Neural progenitor cell (in vitro differentiated cells): ENCODE data around the gene LINGO3. TPM values are rescaled to one million over a fixed set of nuclear protein-coding genes. Genes with fewer than 3 reads are reported as not detected.
A peak's percentile ranks its signal among the peaks of the same experiment; 100 is the strongest.

Experiments
- DNase-seq: peaks from one replicate; pipeline ENCODE4 v3.0.0-alpha.2; 2016; ENCODE audit warnings: low spot score
- H2AFZ ChIP-seq: fragments of 200-600 bp; sonication (generic); replicated peaks from 2 replicates; pipeline ENCODE4 v1.6.1; 2016; ENCODE audit warnings: antibody characterized with exemption
- H3F3A ChIP-seq: fragments of 200-600 bp; sonication (generic); 2 replicates; pipeline ENCODE4 v1.6.1; 2016; ENCODE audit warnings: antibody characterized with exemption, low read depth
- H3K27ac ChIP-seq: fragments of 200-600 bp; sonication (generic); 2 replicates; pipeline ENCODE4 v1.5.1; 2016; ENCODE audit warnings: mild to moderate bottlenecking
- H3K27me3 ChIP-seq: fragments of 200-600 bp; sonication (generic); 2 replicates; pipeline ENCODE4 v1.6.1; 2016; ENCODE audit warnings: mild to moderate bottlenecking, moderate library complexity
- H3K36me3 ChIP-seq: fragments of 200-600 bp; sonication (generic); 2 replicates; pipeline ENCODE4 v1.5.1; 2016
- H3K4me1 ChIP-seq: fragments of 200-600 bp; sonication (generic); 2 replicates; pipeline ENCODE4 v1.6.1; 2016; ENCODE audit warnings: mixed run types
- H3K4me2 ChIP-seq: fragments of 200-600 bp; sonication (generic); 2 replicates; pipeline ENCODE4 v1.6.1; 2016
- H3K4me3 ChIP-seq: fragments of 200-600 bp; sonication (generic); 2 replicates; pipeline ENCODE4 v1.5.1; 2016
- H3K79me2 ChIP-seq: fragments of 200-600 bp; sonication (generic); 2 replicates; pipeline ENCODE4 v1.6.1; 2016; ENCODE audit warnings: low read depth
- H3K9ac ChIP-seq: fragments of 200-600 bp; sonication (generic); 2 replicates; pipeline ENCODE4 v1.6.1; 2016
- H3K9me3 ChIP-seq: fragments of 200-600 bp; sonication (generic); 2 replicates; pipeline ENCODE4 v1.5.1; 2016; ENCODE audit warnings: low read depth
- H4K20me1 ChIP-seq: fragments of 200-600 bp; sonication (generic); 2 replicates; pipeline ENCODE4 v1.6.1; 2016; ENCODE audit warnings: low read depth
- H3K27ac Mint-ChIP-seq: 3 replicates; pipeline ENCODE4 v1.8.0; 2021; ENCODE audit warnings: mixed read lengths
- H3K27me3 Mint-ChIP-seq: 2 replicates; pipeline ENCODE4 v1.8.0; 2022; ENCODE audit warnings: low read depth, mild to moderate bottlenecking, inconsistent platforms, moderate library complexity, mixed read lengths; ENCODE audit not compliant: insufficient read depth
- H3K36me3 Mint-ChIP-seq: 3 replicates; pipeline ENCODE4 v1.8.0; 2021; ENCODE audit warnings: mixed read lengths
- H3K4me1 Mint-ChIP-seq: 3 replicates; pipeline ENCODE4 v1.8.0; 2021; ENCODE audit warnings: mixed read lengths
- H3K4me3 Mint-ChIP-seq: 3 replicates; pipeline ENCODE4 v1.8.0; 2021; ENCODE audit warnings: mild to moderate bottlenecking, moderate library complexity, mixed read lengths
- H3K9me3 Mint-ChIP-seq: 3 replicates; pipeline ENCODE4 v1.8.0; 2020; ENCODE audit warnings: mixed read lengths
- CTCF ChIP-seq: fragments of 200-600 bp; sonication (generic); IDR thresholded peaks from 2 replicates; pipeline ENCODE4 v1.5.1; 2017; ENCODE audit warnings: antibody characterized with exemption, mild to moderate bottlenecking
- EZH2 ChIP-seq: fragments of 200-600 bp; sonication (generic); IDR thresholded peaks from 2 replicates; pipeline ENCODE4 v1.6.1; 2017; ENCODE audit warnings: antibody characterized with exemption, mild to moderate bottlenecking, moderate library complexity
- EZH2phosphoT487 ChIP-seq: fragments of 200-600 bp; sonication (generic); IDR thresholded peaks from 2 replicates; pipeline ENCODE4 v1.6.1; 2017; ENCODE audit warnings: antibody characterized with exemption
- total RNA-seq: library from RNA; depleted of rRNA; stranded (reverse); fragments of >200 nt; gene quantifications from 2 replicates; pipeline ENCODE4 v1.2.3, GENCODE V29; 2015; ENCODE audit warnings: low replicate concordance

The LINGO3 gene
- total RNA-seq, 1 donor from 2014 or later, result not detected

DNA sequence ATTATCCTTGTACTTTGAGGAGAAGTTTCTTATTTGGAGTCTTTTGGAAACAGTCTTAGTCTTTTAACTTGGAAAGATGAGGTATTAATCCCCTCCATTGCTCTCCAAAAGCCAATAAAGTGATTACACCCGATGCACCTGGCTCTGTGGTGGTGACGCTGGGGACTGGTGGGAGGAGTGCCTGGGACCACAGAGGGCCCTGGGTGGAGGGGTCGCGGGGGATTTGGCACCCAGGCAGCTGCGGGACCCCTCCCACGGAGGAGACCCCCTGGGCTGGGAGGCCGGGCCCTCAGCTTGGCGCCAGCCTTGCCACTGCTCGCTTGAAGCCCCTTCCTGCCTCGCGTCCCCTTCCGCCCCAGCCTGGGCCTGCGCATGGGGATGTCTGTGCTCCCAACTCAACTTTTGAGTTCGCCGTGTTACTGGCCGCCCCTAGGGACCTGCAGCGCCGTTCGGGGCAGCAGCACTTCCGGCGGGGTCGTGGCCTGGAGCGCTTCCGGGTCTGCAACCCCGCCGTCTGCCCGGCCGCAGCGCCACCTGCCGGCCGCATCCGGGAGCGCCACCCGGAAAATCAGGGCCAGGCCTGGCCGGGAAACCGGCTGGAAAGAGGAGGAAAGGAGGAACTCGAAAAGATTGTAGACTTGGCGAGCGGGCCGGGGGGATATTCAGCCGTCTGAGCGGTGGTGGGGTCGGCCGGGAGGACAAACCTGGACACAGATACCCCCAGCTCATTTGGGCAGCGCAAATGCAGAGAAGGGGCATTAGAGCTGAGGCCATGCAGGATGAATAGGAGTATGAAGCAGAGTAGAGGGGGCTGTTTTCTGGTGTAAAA, 34.4 kb downstream of the LINGO3 start:
- peaks cover 17% of the 10 kb centered on the region for H3K4me1 ChIP-seq
- no peaks in the 10 kb centered on the region for H3K36me3 ChIP-seq
- peak overlapping the region; percentile 87 for H3K4me2 ChIP-seq
- H3K27ac Mint-ChIP-seq, result peak overlapping the region; percentile 51
- H3K27me3 ChIP-seq, result no peaks in the 10 kb centered on the region
- H3K27ac ChIP-seq, result peak overlapping the region; percentile 74
- H3K4me3 ChIP-seq, result peak overlapping the region; percentile 33
- peak; percentile 95 for DNase-seq
- H3K4me3 Mint-ChIP-seq, result peak overlapping the region; percentile 35
- H3F3A ChIP-seq, result peaks cover 28% of the 10 kb centered on the region
- peaks cover 60% of the 10 kb centered on the region for H4K20me1 ChIP-seq
- no peak overlapping the region for H2AFZ ChIP-seq
- H3K36me3 Mint-ChIP-seq, result peaks cover 5% of the 10 kb centered on the region
- peaks cover 7% of the 10 kb centered on the region for H3K27me3 Mint-ChIP-seq
- TF ChIP-seq CTCF (peak; percentile 97), EZH2phosphoT487 (no peak), EZH2 (no peak)
- no peak overlapping the region for H3K9ac ChIP-seq
- H3K9me3 Mint-ChIP-seq, result peaks cover under 1% of the 10 kb centered on the region
- H3K79me2 ChIP-seq, result peaks cover 55% of the 10 kb centered on the region
- peaks cover 29% of the 10 kb centered on the region for H3K4me1 Mint-ChIP-seq
- H3K9me3 ChIP-seq, result no peaks in the 10 kb centered on the region

GRCh38 chr19:2271234-2272103, 36.5 kb downstream of the LINGO3 start:
- Mint-ChIP-seq H3K27me3 (peaks cover 9% of the 10 kb centered on the region), H3K4me3 (peak overlapping the region; percentile 87), H3K36me3 (peaks cover 5% of the 10 kb centered on the region), H3K9me3 (peaks cover 1% of the 10 kb centered on the region), H3K4me1 (peaks cover 32% of the 10 kb centered on the region), H3K27ac (no peak overlapping the region)
- Histone ChIP-seq H3K9me3 (no peaks in the 10 kb centered on the region), H3K9ac (peak overlapping the region; percentile 91), H3K79me2 (peaks cover 57% of the 10 kb centered on the region), H3K4me1 (peaks cover 17% of the 10 kb centered on the region), H3K4me2 (peak overlapping the region; percentile 87), H3K27ac (no peak overlapping the region), H4K20me1 (peaks cover 60% of the 10 kb centered on the region), H3K36me3 (no peaks in the 10 kb centered on the region), H3F3A (peaks cover 38% of the 10 kb centered on the region), H3K4me3 (peak overlapping the region; percentile 84), H2AFZ (no peak overlapping the region), H3K27me3 (no peaks in the 10 kb centered on the region)
- TF ChIP-seq CTCF (no peak), EZH2phosphoT487 (no peak), EZH2 (no peak)
- peak; percentile 26 for DNase-seq

- H3K9ac ChIP-seq, result peak overlapping the region; percentile 91
- peaks cover 60% of the 10 kb centered on the region for H4K20me1 ChIP-seq
- H3F3A ChIP-seq, result peaks cover 38% of the 10 kb centered on the region
- peak overlapping the region; percentile 87 for H3K4me2 ChIP-seq
- Mint-ChIP-seq H3K27me3 (peaks cover 7% of the 10 kb centered on the region), H3K27ac (no peak overlapping the region), H3K4me1 (peaks cover 32% of the 10 kb centered on the region), H3K36me3 (peaks cover 5% of the 10 kb centered on the region), H3K9me3 (peaks cover 1% of the 10 kb centered on the region), H3K4me3 (peak overlapping the region; percentile 95)
- no peaks in the 10 kb centered on the region for H3K36me3 ChIP-seq
- H3K27me3 ChIP-seq, result no peaks in the 10 kb centered on the region
- H3K27ac ChIP-seq, result peak overlapping the region; percentile 13
- no peaks in the 10 kb centered on the region for H3K9me3 ChIP-seq
- peak; percentile 74 for DNase-seq
- peak overlapping the region; percentile 84 for H3K4me3 ChIP-seq
- TF ChIP-seq CTCF (no peak), EZH2 (no peak), EZH2phosphoT487 (no peak)
- peaks cover 17% of the 10 kb centered on the region for H3K4me1 ChIP-seq
- no peak overlapping the region for H2AFZ ChIP-seq
- peaks cover 57% of the 10 kb centered on the region for H3K79me2 ChIP-seq
These were observed 37.3 kb downstream of the LINGO3 start for GRCh38 chr19:2270423-2271233.
